Keratinocyte (primary cell): ENCODE data around the gene GLG1. TPM values are rescaled to one million over a fixed set of nuclear protein-coding genes. Genes with fewer than 3 reads are reported as not detected.

Source experiments
- DNase-seq: peaks from one replicate; pipeline ENCODE4 v3.0.0-alpha.2; 2011; ENCODE audit warnings: low read depth, missing footprints, low spot score
- FAIRE-seq: peaks from 2 replicates; lab custom pipeline; 2011; peaks lifted over from hg19 to GRCh38; lab: Jason Lieb, UNC
- H2AFZ ChIP-seq: 2 replicates; pipeline ENCODE4 v1.6.0; 2012; ENCODE audit warnings: low read length, control low read depth, inconsistent platforms; ENCODE audit not compliant: control insufficient read depth
- H3K27ac ChIP-seq: 2 replicates; pipeline ENCODE4 v1.5.1; 2011; ENCODE audit warnings: low read length; ENCODE audit not compliant: control insufficient read depth, insufficient read depth
- H3K27me3 ChIP-seq: 3 replicates; pipeline ENCODE4 v1.6.0; 2011; ENCODE audit warnings: low read length; ENCODE audit not compliant: control insufficient read depth, insufficient read depth; ENCODE audit errors: extremely low read depth
- H3K36me3 ChIP-seq, 2 experiments: 2 replicates in 1 of 2; 3 replicates in 1 of 2; pipeline ENCODE4 v1.5.1; 2011; ENCODE audit warnings: low read length in 2 of 2, mild to moderate bottlenecking in 1 of 2; ENCODE audit not compliant: control insufficient read depth in 2 of 2, insufficient read depth in 2 of 2; ENCODE audit errors: extremely low read depth in 1 of 2
- H3K4me1 ChIP-seq: 3 replicates; pipeline ENCODE4 v1.5.1; 2011; ENCODE audit warnings: low read length; ENCODE audit not compliant: control insufficient read depth, insufficient read depth; ENCODE audit errors: extremely low read depth
- H3K4me2 ChIP-seq: 3 replicates; pipeline ENCODE4 v1.6.0; 2011; ENCODE audit warnings: low read depth, low read length; ENCODE audit not compliant: control insufficient read depth, insufficient read depth; ENCODE audit errors: extremely low read depth
- H3K4me3 ChIP-seq, 3 experiments: fragments of 200-600 bp in 1 of 3; sonication (generic) in 1 of 3; 2 replicates in 2 of 3; 3 replicates in 1 of 3; pipeline ENCODE4 v1.5.1; 2011 to 2016; ENCODE audit warnings: low read length in 3 of 3, mild to moderate bottlenecking in 3 of 3, control low read depth in 2 of 3, inconsistent platforms in 1 of 3, low read depth in 1 of 3, mixed read lengths in 1 of 3, mixed run types in 1 of 3, moderate library complexity in 1 of 3; ENCODE audit not compliant: control insufficient read depth in 2 of 3, insufficient read depth in 2 of 3; ENCODE audit errors: extremely low read depth in 1 of 3
- H3K79me2 ChIP-seq: 2 replicates; pipeline ENCODE4 v1.6.0; 2012; ENCODE audit warnings: low read length; ENCODE audit not compliant: control insufficient read depth, insufficient read depth
- H3K9ac ChIP-seq: 3 replicates; pipeline ENCODE4 v1.6.0; 2011; ENCODE audit warnings: low read length; ENCODE audit not compliant: control insufficient read depth, insufficient read depth; ENCODE audit errors: extremely low read depth
- H3K9me1 ChIP-seq: 3 replicates; pipeline ENCODE4 v1.6.0; 2011; ENCODE audit warnings: low read length; ENCODE audit not compliant: control insufficient read depth, insufficient read depth; ENCODE audit errors: extremely low read depth
- H3K9me3 ChIP-seq: 2 replicates; pipeline ENCODE4 v1.5.1; 2012; ENCODE audit warnings: low read depth, low read length; ENCODE audit not compliant: control insufficient read depth
- H4K20me1 ChIP-seq: 3 replicates; pipeline ENCODE4 v1.6.0; 2011; ENCODE audit warnings: low read length; ENCODE audit not compliant: control insufficient read depth, insufficient read depth; ENCODE audit errors: extremely low read depth
- CTCF ChIP-seq, 3 experiments: IDR thresholded peaks in 1 of 3; conservative IDR thresholded peaks in 1 of 3; optimal IDR thresholded peaks in 1 of 3; 2 replicates in 2 of 3; 3 replicates in 1 of 3; pipeline versions ENCODE3 to v1.5.1; 2011; ENCODE audit warnings: low read length in 3 of 3, mild to moderate bottlenecking in 3 of 3, moderate library complexity in 2 of 3, control low read depth in 1 of 3, inconsistent platforms in 1 of 3; ENCODE audit not compliant: insufficient read depth in 2 of 3; ENCODE audit errors: extremely low read depth in 1 of 3
- EZH2 ChIP-seq: IDR thresholded peaks from one replicate; pipeline ENCODE4 v1.6.1; 2012; ENCODE audit warnings: inconsistent platforms, mild to moderate bottlenecking, low read length, moderate library complexity
- dilution Hi-C: fragments of 300-500 bp; cut with MboI; formaldehyde crosslinking; loops from one replicate; pipeline ENCODE4 v1.7.0; 2020; ENCODE audit warnings: low sequenced_read_pairs; ENCODE audit not compliant: extremely low pct_ligation_motif_present
- polyA plus RNA-seq, 5 experiments: library from polyadenylated mRNA; depleted of rRNA in 3 of 5; stranded (reverse) in 3 of 5; stranded (forward) in 1 of 5; unstranded in 1 of 5; fragments of >200 nt; gene quantifications; 1 replicate in 1 of 5; 2 replicates in 3 of 5; 3 replicates in 1 of 5; pipeline versions ENCODE4 v1.2.1 to v1.2.3, GENCODE V29; 2011 to 2012; ENCODE audit warnings: missing spikeins in 2 of 5, low read depth in 1 of 5, low replicate concordance in 1 of 5

Gene GLG1
- polyA plus RNA-seq, 1 donor (not counting 4 experiments of a cell fraction or from before 2014, with no cell fraction given): 63.6 TPM

GRCh38 chr16:74574146-74574545 is 32.8 kb downstream of the GLG1 start:
- H3K4me2 ChIP-seq: no peak overlapping the region
- dilution Hi-C loops: no loop called here
- H3K79me2 ChIP-seq: peaks cover 74% of the 10 kb centered on the region
- TF ChIP-seq EZH2: no peak
- TF ChIP-seq CTCF (optimal IDR thresholded peaks at IDR 0.05 in 1 of 3, IDR thresholded peaks at IDR 0.05 in 1 of 3, conservative IDR thresholded peaks at IDR 0.05 in 1 of 3; ENCODE audit: extremely low read depth in 1 of 3, insufficient read depth in 2 of 3, low read length in 3 of 3): no peak
- H3K9me1 ChIP-seq: peaks cover 2% of the 10 kb centered on the region
- peaks cover 3% of the 10 kb centered on the region for H4K20me1 ChIP-seq
- H3K36me3 ChIP-seq: no peaks in the 10 kb centered on the region
- no peak overlapping the region for H3K27ac ChIP-seq
- FAIRE-seq (no peak), DNase-seq (no peak)
- no peaks in the 10 kb centered on the region for H3K9me3 ChIP-seq
- H3K9ac ChIP-seq: no peak overlapping the region
- no peak overlapping the region for H2AFZ ChIP-seq
- H3K4me3 ChIP-seq: no peak overlapping the region
- H3K27me3 ChIP-seq: no peaks in the 10 kb centered on the region
- H3K4me1 ChIP-seq: peaks cover 27% of the 10 kb centered on the region

GRCh38 chr16:74573622-74574021 is 33.3 kb downstream of the GLG1 start:
- Histone ChIP-seq H3K36me3 (no peaks in the 10 kb centered on the region), H3K9ac (no peak overlapping the region), H3K27me3 (no peaks in the 10 kb centered on the region), H4K20me1 (peaks cover 3% of the 10 kb centered on the region), H3K27ac (no peak overlapping the region), H3K4me3 (no peak overlapping the region), H3K9me1 (peaks cover 2% of the 10 kb centered on the region), H3K79me2 (peaks cover 72% of the 10 kb centered on the region), H2AFZ (no peak overlapping the region), H3K4me2 (no peak overlapping the region), H3K4me1 (peaks cover 27% of the 10 kb centered on the region), H3K9me3 (no peaks in the 10 kb centered on the region)
- no peak for TF ChIP-seq CTCF (optimal IDR thresholded peaks at IDR 0.05 in 1 of 3, IDR thresholded peaks at IDR 0.05 in 1 of 3, conservative IDR thresholded peaks at IDR 0.05 in 1 of 3; ENCODE audit: extremely low read depth in 1 of 3, insufficient read depth in 2 of 3, low read length in 3 of 3)
- FAIRE-seq (no peak), DNase-seq (no peak)
- dilution Hi-C loops: no loop called here
